Gastroesophageal sphincter (tissue), 3 donors: Measurements from ENCODE around the gene NFKB2.
A peak's percentile ranks its signal among the peaks of the same experiment; 100 is the strongest.

Experiments used
- EP300 ChIP-seq: sonication (generic); formaldehyde crosslinking; IDR thresholded peaks from one replicate; pipeline ENCODE4 v1.6.1; 2017; ENCODE audit warnings: antibody characterized with exemption, mild to moderate bottlenecking
- TF ChIP-seq, protein P1 (sequence below), 4 experiments: fragments of 200-600 bp in 2 of 4; fragments of 450-650 bp in 2 of 4; sonication (generic) in 1 of 4; IDR thresholded peaks; one replicate each; pipeline ENCODE4 v1.5.1; 2017 to 2019; ENCODE audit warnings: antibody characterized with exemption in 4 of 4, mild to moderate bottlenecking in 2 of 4, moderate library complexity in 2 of 4

DNA sequence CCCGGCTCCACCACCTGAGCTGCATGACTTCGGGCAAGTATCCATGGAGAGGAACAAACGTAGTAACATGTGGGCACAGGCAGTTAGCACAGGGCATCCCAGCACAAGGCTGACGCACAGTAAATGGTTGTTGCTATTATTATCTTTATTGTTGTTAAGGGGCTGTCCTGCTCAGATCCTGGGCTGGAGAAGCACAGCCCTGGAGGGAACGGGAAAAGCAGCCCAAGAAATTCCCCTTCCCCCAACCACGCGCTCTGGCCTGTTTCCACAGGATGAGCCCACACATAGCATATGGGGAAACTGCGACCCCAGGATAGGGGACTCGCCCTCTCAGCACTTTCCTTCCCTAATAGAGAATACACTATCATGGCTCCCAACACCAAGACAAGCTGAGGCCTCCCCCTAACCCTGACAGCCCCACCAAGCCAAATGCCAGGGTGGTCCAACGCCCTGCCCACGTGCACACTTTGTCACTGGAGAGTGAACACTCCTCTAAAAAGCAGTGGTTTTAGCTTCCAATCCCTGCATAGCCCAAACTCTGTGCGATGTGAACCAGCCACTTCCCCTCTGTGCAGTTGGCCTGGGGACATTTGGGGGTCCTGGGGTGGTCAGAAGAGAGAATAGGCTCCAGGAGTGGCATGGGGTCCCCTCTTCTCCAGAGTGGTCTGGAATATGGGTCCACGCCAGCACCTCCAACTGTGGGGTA lies 12.1 kb downstream of the NFKB2 start:
- TF ChIP-seq, protein P1, sequence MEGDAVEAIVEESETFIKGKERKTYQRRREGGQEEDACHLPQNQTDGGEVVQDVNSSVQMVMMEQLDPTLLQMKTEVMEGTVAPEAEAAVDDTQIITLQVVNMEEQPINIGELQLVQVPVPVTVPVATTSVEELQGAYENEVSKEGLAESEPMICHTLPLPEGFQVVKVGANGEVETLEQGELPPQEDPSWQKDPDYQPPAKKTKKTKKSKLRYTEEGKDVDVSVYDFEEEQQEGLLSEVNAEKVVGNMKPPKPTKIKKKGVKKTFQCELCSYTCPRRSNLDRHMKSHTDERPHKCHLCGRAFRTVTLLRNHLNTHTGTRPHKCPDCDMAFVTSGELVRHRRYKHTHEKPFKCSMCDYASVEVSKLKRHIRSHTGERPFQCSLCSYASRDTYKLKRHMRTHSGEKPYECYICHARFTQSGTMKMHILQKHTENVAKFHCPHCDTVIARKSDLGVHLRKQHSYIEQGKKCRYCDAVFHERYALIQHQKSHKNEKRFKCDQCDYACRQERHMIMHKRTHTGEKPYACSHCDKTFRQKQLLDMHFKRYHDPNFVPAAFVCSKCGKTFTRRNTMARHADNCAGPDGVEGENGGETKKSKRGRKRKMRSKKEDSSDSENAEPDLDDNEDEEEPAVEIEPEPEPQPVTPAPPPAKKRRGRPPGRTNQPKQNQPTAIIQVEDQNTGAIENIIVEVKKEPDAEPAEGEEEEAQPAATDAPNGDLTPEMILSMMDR (IDR thresholded peaks at IDR 0.05) = no peak
- peak; percentile 78 for TF ChIP-seq EP300
